IMR-90 (cell line): ENCODE data around the gene TMEM38A. TPM values are rescaled to one million over a fixed set of nuclear protein-coding genes. Genes with fewer than 3 reads are reported as not detected.

Experiments
- ATAC-seq: fragments of 200-7000 bp; cut with Tn5 transposase; 2 replicates; pipeline ENCODE4 v1.9.1; 2020; ENCODE audit warnings: low read depth, mild to moderate bottlenecking, moderate library complexity
- BruUV-seq: library from RNA; stranded (reverse); fragments of 400-500 nt; replicated peaks from 2 replicates; lab custom pipeline; 2021; lab: Mats Ljungman, UMichigan
- CTCF ChIA-PET: fragments of 300-600 bp; formaldehyde crosslinking; extraction: SDS; loops from one replicate; lab custom pipeline; 2021; ENCODE audit warnings: antibody characterized with exemption; lab: Yijun Ruan, JAX
- POLR2A ChIA-PET: fragments of 300-600 bp; sonication (Branson Sonifier 250); formaldehyde crosslinking; loops from one replicate; lab custom pipeline; 2022; ENCODE audit warnings: antibody characterized with exemption; ENCODE audit not compliant: unreplicated experiment; lab: Charles Lee
- DNase-seq: peaks from one replicate; pipeline ENCODE4 v3.0.0; 2013
- H2AFZ ChIP-seq: replicated peaks from 2 replicates; pipeline ENCODE3; 2013; ENCODE audit warnings: low read length, mild to moderate bottlenecking; ENCODE audit not compliant: poor library complexity
- H2AK5ac ChIP-seq: 2 replicates; pipeline ENCODE4 v1.6.1; 2013; ENCODE audit warnings: low read depth, low read length, inconsistent platforms
- H2AK9ac ChIP-seq: replicated peaks from 2 replicates; pipeline ENCODE3; 2013; ENCODE audit warnings: mild to moderate bottlenecking, low read depth, low read length, moderate library complexity; ENCODE audit not compliant: poor library complexity
- H2BK120ac ChIP-seq: 2 replicates; pipeline ENCODE4 v1.6.1; 2013; ENCODE audit warnings: low read depth, low read length, inconsistent platforms
- H2BK15ac ChIP-seq: 3 replicates; pipeline ENCODE4 v1.6.1; 2013; ENCODE audit warnings: low read depth, low read length, inconsistent platforms
- H2BK20ac ChIP-seq: 2 replicates; pipeline ENCODE4 v1.6.1; 2013; ENCODE audit warnings: low read depth, mild to moderate bottlenecking, inconsistent platforms, low read length, moderate library complexity
- H2BK5ac ChIP-seq: 2 replicates; pipeline ENCODE4 v1.6.1; 2013; ENCODE audit warnings: mild to moderate bottlenecking, low read depth, low read length, inconsistent platforms; ENCODE audit not compliant: poor library complexity, severe bottlenecking
- H3K14ac ChIP-seq: replicated peaks from 2 replicates; pipeline ENCODE4 v1.6.1; 2013; ENCODE audit warnings: low read depth, low read length, inconsistent platforms
- H3K18ac ChIP-seq: 2 replicates; pipeline ENCODE4 v1.6.1; 2013; ENCODE audit warnings: low read depth, low read length, control low read depth
- H3K23ac ChIP-seq: 2 replicates; pipeline ENCODE4 v1.6.1; 2013; ENCODE audit warnings: low read depth, low read length, inconsistent platforms
- H3K27ac ChIP-seq: 2 replicates; pipeline ENCODE4 v1.5.1; 2013; ENCODE audit warnings: mild to moderate bottlenecking, control low read depth, low read length; ENCODE audit not compliant: insufficient read depth
- H3K27me3 ChIP-seq: 2 replicates; pipeline ENCODE4 v1.6.1; 2013; ENCODE audit warnings: low read length; ENCODE audit not compliant: control insufficient read depth, insufficient read depth
- H3K36me3 ChIP-seq: 2 replicates; pipeline ENCODE4 v1.6.1; 2013; ENCODE audit warnings: low read length, mixed read lengths; ENCODE audit not compliant: control insufficient read depth, insufficient read depth
- H3K4ac ChIP-seq: 2 replicates; pipeline ENCODE4 v1.6.1; 2013; ENCODE audit warnings: low read depth, low read length, inconsistent platforms
- H3K4me1 ChIP-seq: 2 replicates; pipeline ENCODE4 v1.6.1; 2013; ENCODE audit warnings: low read length, mixed read lengths; ENCODE audit not compliant: control insufficient read depth, insufficient read depth
- H3K4me2 ChIP-seq: 2 replicates; pipeline ENCODE4 v1.6.1; 2013; ENCODE audit warnings: low read depth, mild to moderate bottlenecking, control low read depth, low read length, moderate library complexity
- H3K4me3 ChIP-seq: 2 replicates; pipeline ENCODE4 v1.5.1; 2013; ENCODE audit warnings: low read depth, mild to moderate bottlenecking, control low read depth, low read length, moderate library complexity; ENCODE audit not compliant: insufficient read depth
- H3K56ac ChIP-seq: 2 replicates; pipeline ENCODE4 v1.6.1; 2013; ENCODE audit warnings: low read length, inconsistent platforms; ENCODE audit not compliant: insufficient read depth; ENCODE audit errors: extremely low read depth
- H3K79me1 ChIP-seq, 2 experiments: 2 replicates each; pipeline ENCODE4 v1.6.1; 2013; ENCODE audit warnings: low read length in 2 of 2, inconsistent platforms in 1 of 2, low read depth in 1 of 2
- H3K9ac ChIP-seq: 2 replicates; pipeline ENCODE4 v1.6.1; 2013; ENCODE audit warnings: low read depth, low read length, control low read depth
- H3K9me1 ChIP-seq: 2 replicates; pipeline ENCODE4 v1.6.1; 2013; ENCODE audit warnings: low read length, inconsistent platforms; ENCODE audit not compliant: insufficient read depth
- H3K9me3 ChIP-seq: 2 replicates; pipeline ENCODE4 v1.6.1; 2013; ENCODE audit warnings: low read length; ENCODE audit not compliant: control insufficient read depth, insufficient read depth
- H4K20me1 ChIP-seq: 2 replicates; pipeline ENCODE4 v1.6.1; 2013; ENCODE audit warnings: low read length, inconsistent platforms; ENCODE audit not compliant: insufficient read depth
- H4K5ac ChIP-seq: 2 replicates; pipeline ENCODE4 v1.6.1; 2013; ENCODE audit warnings: mild to moderate bottlenecking, low read depth, low read length, control low read depth
- H4K8ac ChIP-seq, 2 experiments: 2 replicates each; pipeline ENCODE4 v1.6.1; 2013; ENCODE audit warnings: low read depth in 2 of 2, low read length in 2 of 2, control low read depth in 1 of 2, inconsistent platforms in 1 of 2
- H4K91ac ChIP-seq: 2 replicates; pipeline ENCODE4 v1.6.1; 2013; ENCODE audit warnings: low read depth, low read length, inconsistent platforms; ENCODE audit not compliant: insufficient read depth
- CEBPB ChIP-seq: IDR thresholded peaks from 2 replicates; pipeline ENCODE4 v1.6.1; 2012; ENCODE audit warnings: low read depth, low read length, improper control_type of control experiment
- CTCF ChIP-seq: conservative IDR thresholded peaks from 2 replicates; pipeline ENCODE4 v1.5.1; 2012; ENCODE audit warnings: mild to moderate bottlenecking, low read depth, low read length, improper control_type of control experiment
- NFE2L2 ChIP-seq: fragments of 150-350 bp; IDR thresholded peaks from 2 replicates; pipeline ENCODE4 v1.6.1; 2016; ENCODE audit warnings: low read depth, mild to moderate bottlenecking, low read length
- RAD21 ChIP-seq: IDR thresholded peaks from 2 replicates; pipeline ENCODE4 v1.6.1; 2012; ENCODE audit warnings: low read length, improper control_type of control experiment
- WGBS, 2 experiments: methylation state at CpG; one replicate each; pipeline versions ENCODE4 v1.1.5 to v1.1.7; 2013; ENCODE audit warnings: missing lambda C conversion rate in 2 of 2; ENCODE audit not compliant: insufficient read length in 1 of 2; ENCODE audit errors: extremely low coverage in 2 of 2; 5-methylcytosine and 5-hydroxymethylcytosine counted together
- dilution Hi-C: fragments of 300-500 bp; cut with HindIII; formaldehyde crosslinking; loops from one replicate; pipeline ENCODE4 v1.14.3; 2018; ENCODE audit warnings: low sequenced_read_pairs; ENCODE audit not compliant: unreplicated experiment
- in situ Hi-C: fragments of 300-500 bp; cut with MboI; formaldehyde crosslinking; loops from 3 replicates; pipeline ENCODE4 v1.14.3; 2019; ENCODE audit warnings: low sequenced_read_pairs, inconsistent platforms, mixed read lengths
- intact Hi-C: fragments of 100-400 bp; cut with micrococcal nuclease; formaldehyde crosslinking; loops from 2 replicates; pipeline ENCODE4 v1.10.0; 2022
- polyA plus RNA-seq, 3 experiments: library from polyadenylated mRNA; depleted of rRNA; stranded (reverse); fragments of >200 nt; gene quantifications; 2 replicates each; pipeline ENCODE4 v1.2.3, GENCODE V29; 2012; ENCODE audit warnings: low replicate concordance in 1 of 3
- total RNA-seq: library from RNA; depleted of rRNA; stranded (reverse); fragments of >200 nt; gene quantifications from 2 replicates; pipeline ENCODE4 v1.2.3, GENCODE V29; 2012

Gene TMEM38A
- total and polyA plus RNA-seq, 2 of the 4 experiments (the other 2 are of a cell fraction) = 1.3 to 2.0 TPM

GRCh38 chr19:16722591-16722990 is 61.7 kb downstream of the TMEM38A start:
- Histone ChIP-seq H3K4ac (no peak overlapping the region), H2AK5ac (no peak overlapping the region), H3K36me3 (no peaks in the 10 kb centered on the region), H3K9ac (no peak overlapping the region), H2BK120ac (no peak overlapping the region), H3K9me3 (peaks cover 2% of the 10 kb centered on the region; the same call in 1 of the 2 replicates), H3K4me1 (no peaks in the 10 kb centered on the region), H3K79me1 (no peaks in the 10 kb centered on the region), H2BK5ac (no peak overlapping the region), H3K27ac (no peak overlapping the region), H3K23ac (no peak overlapping the region), H3K18ac (no peak overlapping the region), H4K20me1 (no peaks in the 10 kb centered on the region), H2AFZ (no peak overlapping the region), H3K27me3 (no peaks in the 10 kb centered on the region; the same call in 1 of the 2 replicates), H2BK20ac (no peak overlapping the region), H2AK9ac (no peak overlapping the region), H4K5ac (no peak overlapping the region), H3K14ac (no peak overlapping the region), H4K8ac (no peak overlapping the region), H3K4me2 (no peak overlapping the region), H3K4me3 (no peak overlapping the region), H3K56ac (no peak overlapping the region), H4K91ac (no peak overlapping the region), H3K9me1 (no peaks in the 10 kb centered on the region), H2BK15ac (no peak overlapping the region)
- ChIA-PET POLR2A (no interaction called here), CTCF (interaction anchor here (0.9 kb wide), 1 partner anchor 11 kb away, joined by 6 read pairs; no protein-coding TSS in a partner anchor)
- no CpG with 5 or more reads among the region's 3 CpGs for WGBS, 2 experiments
- dilution Hi-C loops = no loop called here
- intact Hi-C loops = no loop called here
- no peak for DNase-seq
- no peak for ATAC-seq
- in situ Hi-C loops = no loop called here
- BruUV-seq = no TSS peak
- TF ChIP-seq RAD21 = no peak
- TF ChIP-seq CEBPB = no peak
- TF ChIP-seq NFE2L2 = no peak
- no peak for TF ChIP-seq CTCF
